ENCODE measurements around the gene VPS13A.
"Not testable (repeated sequence)": the region's sequence is repeated elsewhere in the genome, so short reads cannot be mapped to it uniquely, and the experiment has no call there.

The VPS13A gene

GRCh38 chr9:77304543-77304942, 127.2 kb downstream of the VPS13A start:
- DNase-seq (ENCODE audit: low spot score), result no peak

DNA sequence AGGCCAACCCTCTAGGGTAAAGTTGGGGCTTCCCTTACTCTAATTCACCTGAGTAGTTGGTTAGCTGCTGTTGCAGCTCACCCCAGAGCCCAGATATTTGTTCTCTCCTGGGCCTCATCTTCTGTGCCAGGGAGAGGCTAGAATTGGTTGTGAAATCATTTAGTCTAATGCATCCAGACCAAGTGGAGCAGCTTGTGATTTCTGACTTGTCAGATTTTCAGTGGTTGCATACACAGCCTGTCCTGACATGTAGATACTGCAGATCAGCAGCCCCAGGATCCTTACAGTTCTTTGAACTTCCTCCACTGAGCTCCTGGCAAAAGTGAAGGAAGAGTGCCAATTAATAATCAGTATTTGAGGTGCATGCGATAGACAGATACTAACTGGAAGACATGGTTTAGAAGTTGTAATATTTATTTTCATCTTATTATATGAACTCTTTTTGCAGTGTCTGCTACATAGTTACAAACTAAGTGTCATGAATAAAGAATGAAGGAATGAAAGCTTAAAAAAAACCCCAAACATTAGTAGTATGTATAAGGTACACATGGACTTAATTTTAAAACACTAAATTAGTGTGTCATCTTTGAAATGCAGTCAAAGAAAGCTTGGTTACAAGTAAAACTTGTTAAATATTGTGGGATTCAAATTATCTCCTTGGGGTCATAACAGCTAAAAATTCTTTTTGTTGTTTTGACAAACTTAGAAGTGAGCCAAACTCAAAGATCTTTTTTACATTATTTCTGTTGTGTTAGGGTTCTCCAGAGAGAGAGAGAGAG, 128.5 kb downstream of the VPS13A start:
- no peak for DNase-seq (ENCODE audit: low spot score)

GRCh38 chr9:77307166-77307565, 129.8 kb downstream of the VPS13A start:
- DNase-seq (ENCODE audit: low spot score), result no peak

GRCh38 chr9:77316058-77316457, 138.7 kb downstream of the VPS13A start:
- DNase-seq (ENCODE audit: low spot score), result no peak

GRCh38 chr9:77325058-77325457, 147.7 kb downstream of the VPS13A start:
- no peak for DNase-seq (ENCODE audit: low spot score)

GRCh38 chr9:77328102-77328501, 150.8 kb downstream of the VPS13A start:
- no peak for DNase-seq (ENCODE audit: low spot score)

DNA sequence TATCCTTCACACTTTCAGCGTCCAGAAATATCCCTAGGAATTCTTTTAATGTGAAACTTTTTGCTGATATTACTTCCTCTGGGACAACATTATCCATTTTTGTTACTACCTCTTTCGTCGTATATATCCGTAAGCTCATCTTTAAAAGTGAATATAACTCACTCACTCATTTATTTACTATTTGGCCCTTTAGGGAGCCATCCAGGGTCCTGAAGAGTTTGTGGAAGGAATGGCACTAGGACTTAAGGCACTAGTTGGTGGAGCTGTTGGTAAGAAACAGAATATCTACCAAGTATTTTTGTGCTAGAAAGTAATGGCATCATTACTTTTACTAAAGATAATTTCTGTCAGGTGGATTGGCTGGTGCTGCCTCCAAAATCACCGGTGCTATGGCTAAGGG, 192.7 kb downstream of the VPS13A start:
- no peak for DNase-seq (ENCODE audit: low spot score)

DNA sequence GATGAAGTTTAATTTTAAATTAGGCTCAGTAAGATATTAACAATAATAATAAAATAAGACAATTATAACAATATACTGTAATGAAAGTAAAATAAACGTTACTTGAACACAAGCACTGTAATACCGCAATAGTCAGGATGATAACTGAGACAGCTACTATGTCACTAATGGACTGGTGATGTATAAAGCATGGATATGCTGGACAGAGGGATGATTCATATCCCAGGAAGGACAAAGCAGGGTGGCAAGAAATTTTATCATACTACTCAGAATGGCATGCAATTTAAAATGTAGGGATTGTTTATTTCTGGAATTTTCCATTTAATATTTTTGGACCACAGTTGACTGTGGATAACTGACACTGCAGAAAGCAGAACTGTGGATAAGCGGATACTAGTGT, 196.9 kb downstream of the VPS13A start:
- peak; percentile 11 for DNase-seq (ENCODE audit: low spot score)

GRCh38 chr9:77375956-77376532, 198.7 kb downstream of the VPS13A start:
- peak; percentile 20 for DNase-seq (ENCODE audit: low spot score)

GRCh38 chr9:77384406-77384805, 207.1 kb downstream of the VPS13A start:
- DNase-seq (ENCODE audit: low spot score), result peak; percentile 24

DNA sequence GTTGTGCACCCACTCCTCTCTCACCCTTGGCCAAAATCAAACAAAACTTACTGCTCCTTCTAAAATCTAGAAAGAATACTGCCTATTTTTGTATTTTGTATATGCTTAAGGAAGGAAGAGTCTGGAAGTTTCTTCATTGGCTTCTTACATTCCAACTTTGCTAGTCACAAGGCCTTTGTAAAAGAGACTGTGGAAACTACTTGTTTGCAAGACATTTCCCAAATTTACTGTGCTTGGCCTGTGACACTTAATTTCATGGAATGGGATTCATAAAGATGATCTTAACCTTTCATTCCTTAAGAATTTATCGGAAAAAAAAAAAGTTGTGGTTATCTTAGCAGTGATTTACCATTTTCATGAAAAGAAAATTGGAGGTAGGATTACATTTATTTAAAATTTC, 208.9 kb downstream of the VPS13A start:
- DNase-seq (ENCODE audit: low spot score), result no peak

- no peak for DNase-seq (ENCODE audit: low spot score)
These were observed 214.5 kb downstream of the VPS13A start for GRCh38 chr9:77391834-77392233.

- no peak for DNase-seq (ENCODE audit: low spot score)
These were observed 215.0 kb downstream of the VPS13A start for GRCh38 chr9:77392328-77392727.

GRCh38 chr9:77398581-77398980, 221.2 kb downstream of the VPS13A start:
- DNase-seq (ENCODE audit: low spot score), result not testable (repeated sequence)

DNA sequence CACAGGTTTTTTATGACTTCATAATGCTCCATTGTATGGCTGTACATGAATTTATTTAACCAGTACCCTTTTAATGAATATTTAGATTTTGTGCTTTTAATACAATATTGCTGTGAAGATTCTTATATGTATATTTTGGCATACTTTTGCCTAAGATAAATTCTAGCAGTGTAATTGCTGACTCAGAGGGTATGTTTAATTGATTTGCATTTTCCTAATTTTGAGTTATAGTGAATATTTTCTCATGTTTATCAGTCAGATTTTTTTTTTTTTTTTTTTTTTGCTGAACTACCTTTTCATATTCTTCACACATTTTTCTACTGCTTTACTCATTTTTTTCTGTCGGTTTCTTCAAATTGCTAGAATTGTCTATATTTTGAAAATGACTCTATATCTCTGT, 222.6 kb downstream of the VPS13A start:
- DNase-seq (ENCODE audit: low spot score), result no peak

GRCh38 chr9:77402286-77402685, 225.0 kb downstream of the VPS13A start:
- DNase-seq (ENCODE audit: low spot score), result no peak

DNA sequence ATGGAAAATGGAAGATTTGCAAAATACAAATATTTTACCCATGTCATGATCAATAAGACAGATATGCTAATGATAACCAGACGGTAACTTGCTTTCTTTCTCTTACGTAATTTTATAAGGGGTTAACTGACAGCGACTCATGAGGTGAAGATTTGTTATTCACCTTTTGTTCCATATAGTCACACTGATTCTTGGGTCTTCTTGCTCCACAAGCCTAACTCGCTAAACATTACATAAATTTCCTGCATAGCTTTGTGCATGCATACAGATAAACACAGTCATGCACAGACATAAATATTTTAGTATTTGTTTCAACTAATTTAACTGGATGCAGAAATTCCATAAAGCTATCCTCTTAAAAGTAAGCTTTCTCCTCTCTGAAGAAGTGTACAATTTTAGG, 225.9 kb downstream of the VPS13A start:
- DNase-seq (ENCODE audit: low spot score), result no peak

DNA sequence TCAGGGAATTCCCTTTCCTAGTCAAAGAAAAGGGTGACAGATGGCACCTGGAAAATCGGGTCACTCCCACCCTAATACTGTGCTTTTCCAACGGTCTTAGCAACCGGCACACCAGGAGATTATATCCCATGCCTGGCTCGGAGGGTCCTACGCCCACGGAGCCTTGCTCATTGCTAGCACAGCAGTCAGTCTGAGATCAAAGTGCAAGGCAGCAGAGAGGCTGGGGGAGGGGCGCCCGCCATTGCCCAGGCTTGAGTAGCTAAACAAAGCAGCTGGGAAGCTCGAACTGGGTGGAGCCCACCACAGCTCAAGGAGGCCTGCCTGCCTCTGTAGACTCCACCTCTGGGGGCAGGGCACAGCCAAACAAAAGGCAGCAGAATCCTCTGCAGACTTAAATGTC, 231.2 kb downstream of the VPS13A start:
- not testable (repeated sequence) for DNase-seq (ENCODE audit: low spot score)

DNA sequence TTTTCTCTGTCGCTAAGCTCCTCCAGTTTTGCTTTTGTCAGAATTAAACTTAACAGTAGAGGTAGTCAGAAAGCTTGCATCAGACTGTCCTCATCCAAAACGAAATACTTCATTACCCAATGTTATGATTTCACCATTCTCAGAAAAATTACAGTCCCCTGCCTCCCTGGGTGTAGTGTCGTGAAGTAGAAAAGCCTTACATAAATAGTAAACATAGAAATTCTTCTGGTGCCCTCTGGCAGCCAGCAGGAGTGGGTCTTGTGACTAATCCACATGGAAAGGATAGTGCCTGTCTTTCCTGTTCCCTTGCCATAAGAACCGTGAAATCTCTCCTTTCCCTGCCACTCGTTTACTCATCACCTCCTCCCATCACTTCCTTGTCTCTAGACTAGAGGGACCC, 240.2 kb downstream of the VPS13A start:
- DNase-seq (ENCODE audit: low spot score), result peak; percentile 39

DNA sequence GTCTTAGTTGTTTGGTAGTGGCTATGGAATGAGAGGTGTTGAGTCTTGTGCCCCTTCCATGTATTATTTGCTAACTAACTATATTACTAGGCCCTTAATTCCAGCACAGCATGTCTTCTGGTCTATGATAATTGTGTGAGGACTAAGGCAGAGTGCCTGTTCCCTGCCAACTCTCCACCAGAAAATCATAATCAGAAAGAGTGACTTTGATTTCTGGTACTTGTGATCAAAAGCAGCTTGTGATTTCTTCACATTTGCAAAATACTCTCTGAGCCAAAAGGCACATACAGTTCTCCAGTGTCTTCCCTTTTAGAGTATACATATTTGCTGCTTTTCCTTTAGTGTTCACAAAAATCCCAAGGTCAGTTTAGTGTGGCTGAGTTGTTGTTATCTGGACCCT, 240.9 kb downstream of the VPS13A start:
- DNase-seq (ENCODE audit: low spot score), result no peak

DNA sequence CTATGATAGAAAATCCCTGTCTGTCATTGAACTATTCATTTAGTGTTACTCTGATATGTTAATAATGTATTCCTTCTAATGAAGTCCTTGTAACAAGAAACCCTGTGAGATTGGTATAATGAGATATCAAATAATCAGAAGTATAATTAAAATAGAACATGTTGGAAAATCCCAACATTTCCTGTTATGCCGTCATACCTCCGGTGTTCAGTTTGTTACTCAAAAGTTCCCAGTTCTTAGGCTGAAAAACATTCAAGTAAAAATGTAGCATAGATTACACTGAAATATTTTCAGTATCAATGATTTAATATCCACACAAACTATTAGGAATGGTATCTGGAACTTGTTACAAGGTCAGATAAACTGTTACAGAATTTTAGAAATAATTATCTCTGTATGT, 243.3 kb downstream of the VPS13A start:
- DNase-seq (ENCODE audit: low spot score), result no peak

DNA sequence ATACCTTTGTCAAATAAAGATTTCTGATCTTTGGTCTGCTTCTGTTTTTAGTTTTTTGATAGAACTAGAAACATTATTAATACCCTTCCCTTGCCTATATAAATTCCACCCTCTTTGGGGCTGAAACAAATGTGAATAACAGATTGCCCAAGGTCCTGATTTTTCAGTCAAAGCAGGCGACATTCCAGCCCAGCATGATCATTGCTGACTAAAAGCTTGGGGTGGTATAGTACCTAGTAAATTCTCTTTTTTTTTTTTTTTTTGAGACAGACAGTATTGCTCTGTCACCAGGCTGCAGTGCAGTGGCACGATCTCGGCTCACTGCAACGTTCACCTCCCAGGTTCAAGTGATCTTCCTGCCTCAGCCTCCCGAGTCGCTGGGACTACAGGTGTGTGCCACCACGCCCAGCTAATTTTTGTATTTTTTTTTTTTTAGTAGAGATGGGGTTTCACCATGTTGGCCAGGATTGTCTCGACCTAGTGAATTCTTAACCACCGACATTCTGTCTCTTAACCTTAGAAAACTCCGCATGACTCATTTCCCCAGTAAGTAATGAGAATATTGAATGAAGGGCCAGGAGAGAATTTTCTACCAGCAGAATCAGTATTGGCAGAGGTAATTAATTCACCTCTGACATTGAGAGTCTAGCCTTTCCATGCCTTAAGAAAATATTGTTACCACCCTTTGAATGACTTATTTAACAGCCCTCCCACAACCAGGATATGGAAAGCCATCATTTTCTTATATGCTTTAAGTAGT, 244.4 kb downstream of the VPS13A start:
- DNase-seq (ENCODE audit: low spot score), result peak; percentile 49

- no peak for DNase-seq (ENCODE audit: low spot score)
These were observed 245.6 kb downstream of the VPS13A start for GRCh38 chr9:77422969-77423368.
